Lower leg skin (tissue), 4 donors: ENCODE data around the gene SPAAR. TPM values are rescaled to one million over a fixed set of nuclear protein-coding genes. Genes with fewer than 3 reads are reported as not detected.

ENCODE experiments used
- DNase-seq, 2 donors: peaks; one replicate each; pipeline ENCODE4 v3.0.0-alpha.2; 2019; ENCODE audit warnings: low spot score in 2 of 2
- H3K4me3 ChIP-seq: fragments of 200-600 bp; sonication (generic); 2 replicates; pipeline ENCODE4 v1.5.1; 2017; ENCODE audit warnings: mild to moderate bottlenecking, low read depth; ENCODE audit not compliant: poor library complexity, severe bottlenecking
- CTCF ChIP-seq, 3 donors: fragments of 450-650 bp; IDR thresholded peaks; one replicate each; pipeline ENCODE4 v1.5.1; 2016; ENCODE audit warnings: antibody characterized with exemption in 3 of 3, mild to moderate bottlenecking in 3 of 3, moderate library complexity in 2 of 3
- POLR2A ChIP-seq, 2 donors: fragments of 450-650 bp; IDR thresholded peaks; one replicate each; pipeline ENCODE4 v1.6.1; 2016 to 2017; ENCODE audit warnings: antibody characterized with exemption in 2 of 2, mild to moderate bottlenecking in 1 of 2, moderate library complexity in 1 of 2
- WGBS, 2 donors: methylation state at CpG; one replicate each; pipeline ENCODE4 v1.1.5; 2018; 5-methylcytosine and 5-hydroxymethylcytosine counted together
- intact Hi-C: fragments of 100-400 bp; cut with DNase I; formaldehyde crosslinking; loops from one replicate; pipeline ENCODE4 v1.15.0; 2023; ENCODE audit warnings: low total_unique reads
- total RNA-seq, 4 donors: library from RNA; depleted of rRNA; stranded (reverse); fragments of >200 nt; gene quantifications; one replicate each; pipeline ENCODE4 v1.1.0, GENCODE V29; 2016

The SPAAR gene, protein sequence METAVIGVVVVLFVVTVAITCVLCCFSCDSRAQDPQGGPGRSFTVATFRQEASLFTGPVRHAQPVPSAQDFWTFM
- 1 to 10 TPM in 2 of 4 donors, under 1 TPM in 2; 0.66 to 1.5 (median 0.95) TPM for total RNA-seq

DNA sequence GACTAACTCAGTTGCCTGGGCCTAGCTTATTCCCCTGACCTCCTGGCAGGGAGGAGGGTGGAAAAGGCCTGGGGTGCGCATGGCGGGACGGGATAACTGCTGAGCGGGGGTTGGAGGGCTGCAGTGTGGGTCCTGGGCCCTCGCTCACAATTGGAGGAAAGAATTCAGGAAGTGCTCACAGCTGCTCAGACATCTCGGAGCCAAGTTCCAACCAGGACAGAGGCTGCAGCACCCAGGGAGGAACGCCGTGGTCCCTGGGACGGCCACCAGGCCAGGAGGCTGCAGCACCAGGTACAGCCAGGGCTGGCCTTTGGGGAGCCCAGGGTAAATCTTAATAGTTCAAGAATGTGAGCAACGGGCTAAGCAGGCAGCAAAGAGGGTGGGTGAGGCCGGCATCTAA is at the start of gene SPAAR:
Gene SPAAR (plus strand): TSS at position 217 of the 400 bp plus-strand sequence. CDS start 974 bp downstream, outside the sequence.
- peak in 1 of 2 donors; percentile 83 for DNase-seq
- WGBS, 2 donors, result 75 to 90% methylated on average over 11 of the region's 11 CpGs
- no peak within 1 kb of the TSS for H3K4me3 ChIP-seq
- intact Hi-C loops, result no loop called here
- TF ChIP-seq POLR2A (IDR thresholded peaks at IDR 0.05), result no peak
- no peak for TF ChIP-seq CTCF (IDR thresholded peaks at IDR 0.05)

DNA sequence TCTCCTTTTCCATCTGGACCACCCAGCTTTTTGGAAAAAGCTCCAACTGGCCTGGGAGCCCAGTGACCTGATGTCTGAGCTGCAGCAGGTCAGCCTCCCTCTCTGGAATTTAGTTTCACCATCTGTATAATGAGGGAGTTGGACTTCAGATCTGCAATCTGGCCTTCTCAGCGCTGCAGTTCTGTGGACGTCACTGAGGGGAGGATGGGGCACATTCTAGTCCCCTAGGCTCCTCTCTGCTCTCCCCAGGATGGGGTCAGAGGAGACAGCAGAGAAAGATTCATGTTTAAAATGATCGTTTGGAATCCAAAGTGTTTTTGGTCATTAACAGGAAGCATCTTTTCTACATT is 49.3 kb upstream of the SPAAR start:
- intact Hi-C loops, result no loop called here
- no peak overlapping the region for H3K4me3 ChIP-seq
- TF ChIP-seq CTCF (IDR thresholded peaks at IDR 0.05) (no peak), POLR2A (IDR thresholded peaks at IDR 0.05) (no peak)
- peak in 1 of 2 donors; percentile 9 for DNase-seq
- WGBS, 2 donors, result 45 to 50% methylated on average over 3 of the region's 3 CpGs

DNA sequence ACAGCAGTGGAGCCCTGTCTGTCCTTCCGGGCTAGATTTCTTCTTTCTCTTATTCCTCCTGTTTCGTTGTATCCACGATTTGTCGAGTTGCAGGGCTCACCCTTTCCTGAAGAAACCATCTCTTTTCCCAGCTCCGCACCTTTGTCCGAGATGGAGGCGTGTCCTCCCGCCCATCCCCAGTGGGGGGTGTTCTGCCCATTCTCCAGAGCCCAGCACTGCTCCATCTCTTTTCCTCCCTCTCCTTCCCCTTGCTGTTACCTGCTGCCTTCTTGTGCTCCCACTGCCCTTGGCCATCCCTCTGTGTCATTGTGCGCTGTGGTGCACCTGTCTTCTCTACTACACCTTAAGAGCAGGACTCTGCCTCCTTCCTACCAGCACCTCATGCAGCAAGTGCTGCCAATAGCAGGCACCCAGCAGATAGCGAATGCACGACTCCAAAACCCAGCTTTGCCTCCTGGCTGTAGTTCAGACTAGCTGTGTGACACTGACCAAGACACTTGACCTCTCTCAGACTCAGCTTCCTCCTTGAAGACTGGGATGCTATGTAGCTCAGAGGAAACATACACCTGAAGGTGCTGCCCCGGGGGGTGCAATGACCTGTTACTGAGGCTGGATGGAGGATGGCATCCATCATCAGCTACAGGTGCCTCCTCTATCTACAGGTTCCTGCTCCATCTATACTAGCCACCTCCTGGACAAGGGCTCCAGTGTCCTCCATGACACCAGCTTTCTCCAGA is 48.0 kb upstream of the SPAAR start:
- TF ChIP-seq POLR2A (IDR thresholded peaks at IDR 0.05) (no peak), CTCF (IDR thresholded peaks at IDR 0.05) (no peak)
- no peak overlapping the region for H3K4me3 ChIP-seq
- WGBS, 2 donors, result 64 to 70% methylated on average over 12 of the region's 12 CpGs
- intact Hi-C loops, result no loop called here
- peak in 1 of 2 donors; percentile 11 for DNase-seq

DNA sequence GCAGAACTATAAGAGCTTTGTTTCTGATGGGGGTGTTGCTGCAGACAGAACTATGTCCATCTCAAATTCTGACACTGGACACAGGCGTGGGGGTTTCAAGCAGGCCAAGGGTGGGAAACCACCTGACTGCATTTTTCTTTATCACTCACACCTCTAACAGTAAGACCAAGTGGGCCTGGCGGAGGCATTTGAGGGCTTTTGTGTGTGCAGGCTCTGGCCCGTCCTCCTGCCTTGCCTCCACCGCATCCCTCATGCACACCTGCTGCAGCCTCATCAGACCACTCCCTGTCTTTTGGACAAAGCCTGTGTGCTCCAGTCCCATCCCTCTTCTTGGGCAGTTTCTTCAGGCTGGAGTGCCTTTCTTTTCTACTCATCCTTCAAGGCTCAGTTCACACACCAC is 47.0 kb upstream of the SPAAR start:
- TF ChIP-seq POLR2A (IDR thresholded peaks at IDR 0.05) (no peak), CTCF (IDR thresholded peaks at IDR 0.05) (no peak)
- peak in 1 of 2 donors; percentile 4 for DNase-seq
- intact Hi-C loops, result no loop called here
- no peak overlapping the region for H3K4me3 ChIP-seq
- WGBS, 2 donors, result 77 to 84% methylated on average over 4 of the region's 4 CpGs

DNA sequence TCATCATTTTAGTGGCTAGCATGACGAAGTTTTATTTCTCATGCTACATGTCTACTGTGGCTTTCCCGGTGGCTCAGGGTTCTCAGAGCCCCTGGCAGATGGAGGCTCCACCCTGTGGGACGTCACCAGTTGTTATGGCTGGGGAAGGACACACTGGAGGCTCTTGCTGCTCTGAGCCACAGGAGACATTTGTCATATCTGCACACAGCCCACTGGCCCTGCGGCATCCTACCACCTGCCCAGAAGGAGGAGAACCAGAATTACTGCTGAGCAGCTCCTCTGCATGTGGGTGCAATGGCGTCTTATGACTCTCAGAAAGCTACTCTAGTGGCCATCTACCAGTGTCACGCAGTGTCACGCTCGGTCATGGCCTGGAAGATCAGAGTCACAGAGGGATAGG is 45.7 kb upstream of the SPAAR start:
- TF ChIP-seq CTCF (IDR thresholded peaks at IDR 0.05) (no peak), POLR2A (IDR thresholded peaks at IDR 0.05) (no peak)
- WGBS, 2 donors, result 71 to 75% methylated on average over 8 of the region's 8 CpGs
- peak in 1 of 2 donors; percentile 3 for DNase-seq

More for the DNA sequence above, 45.7 kb upstream of the SPAAR start:
- no peak overlapping the region for H3K4me3 ChIP-seq
- intact Hi-C loops, result no loop called here
